ENCODE data around the gene COL25A1.

COL25A1 gene

DNA sequence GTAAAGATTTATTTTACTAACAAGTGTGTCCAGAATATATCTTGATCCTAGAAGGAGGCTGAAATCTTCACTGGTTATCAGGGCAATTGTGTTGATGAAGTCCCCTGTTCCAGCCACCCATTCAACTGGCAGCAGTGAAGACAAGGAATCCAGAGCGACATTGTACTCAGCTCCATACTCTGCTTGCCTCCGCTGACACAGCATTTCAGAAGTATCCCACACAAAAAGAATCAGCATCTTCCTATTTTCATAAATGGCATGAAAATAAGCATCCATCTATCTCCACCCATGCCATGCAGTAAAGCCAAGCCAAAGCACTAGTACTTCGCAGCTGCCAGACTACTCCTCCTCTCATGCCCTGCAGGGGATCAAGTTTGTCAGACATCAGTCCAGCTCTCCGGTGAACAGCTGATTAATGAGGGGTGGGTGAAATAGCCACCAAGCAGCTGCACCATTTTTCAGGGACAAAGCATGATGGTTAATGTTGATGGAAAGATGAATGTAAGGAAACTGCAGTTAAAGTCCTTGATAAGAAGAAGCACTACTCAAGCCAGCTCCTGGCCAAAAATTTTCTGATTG is 54.0 kb downstream of the COL25A1 start:
- Histone ChIP-seq H3K9ac (ENCODE audit: low read length) (no peak overlapping the region), H3K4me2 (ENCODE audit: low read length) (no peak overlapping the region), H2AFZ (ENCODE audit: low read depth, low read length) (no peak overlapping the region), H4K20me1 (ENCODE audit: insufficient read depth, low read length) (no peaks in the 10 kb centered on the region), H3K36me3 (replicated peaks; ENCODE audit: low read depth, low read length) (no peaks in the 10 kb centered on the region), H3K4me3 (ENCODE audit: low read length) (no peak overlapping the region), H3K79me2 (ENCODE audit: low read length) (no peaks in the 10 kb centered on the region), H3K27me3 (ENCODE audit: low read depth, low read length) (no peaks in the 10 kb centered on the region), H3K4me1 (ENCODE audit: low read length) (no peaks in the 10 kb centered on the region), H3K27ac (ENCODE audit: low read length) (no peak overlapping the region), H3K9me3 (ENCODE audit: insufficient read depth, low read length) (no peaks in the 10 kb centered on the region)
- TF ChIP-seq, protein P1, sequence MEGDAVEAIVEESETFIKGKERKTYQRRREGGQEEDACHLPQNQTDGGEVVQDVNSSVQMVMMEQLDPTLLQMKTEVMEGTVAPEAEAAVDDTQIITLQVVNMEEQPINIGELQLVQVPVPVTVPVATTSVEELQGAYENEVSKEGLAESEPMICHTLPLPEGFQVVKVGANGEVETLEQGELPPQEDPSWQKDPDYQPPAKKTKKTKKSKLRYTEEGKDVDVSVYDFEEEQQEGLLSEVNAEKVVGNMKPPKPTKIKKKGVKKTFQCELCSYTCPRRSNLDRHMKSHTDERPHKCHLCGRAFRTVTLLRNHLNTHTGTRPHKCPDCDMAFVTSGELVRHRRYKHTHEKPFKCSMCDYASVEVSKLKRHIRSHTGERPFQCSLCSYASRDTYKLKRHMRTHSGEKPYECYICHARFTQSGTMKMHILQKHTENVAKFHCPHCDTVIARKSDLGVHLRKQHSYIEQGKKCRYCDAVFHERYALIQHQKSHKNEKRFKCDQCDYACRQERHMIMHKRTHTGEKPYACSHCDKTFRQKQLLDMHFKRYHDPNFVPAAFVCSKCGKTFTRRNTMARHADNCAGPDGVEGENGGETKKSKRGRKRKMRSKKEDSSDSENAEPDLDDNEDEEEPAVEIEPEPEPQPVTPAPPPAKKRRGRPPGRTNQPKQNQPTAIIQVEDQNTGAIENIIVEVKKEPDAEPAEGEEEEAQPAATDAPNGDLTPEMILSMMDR (IDR thresholded peaks at IDR 0.05; ENCODE audit: low read depth, low read length): no peak
- no peak for TF ChIP-seq EZH2phosphoT487 (IDR thresholded peaks at IDR 0.05; ENCODE audit: low read depth)

DNA sequence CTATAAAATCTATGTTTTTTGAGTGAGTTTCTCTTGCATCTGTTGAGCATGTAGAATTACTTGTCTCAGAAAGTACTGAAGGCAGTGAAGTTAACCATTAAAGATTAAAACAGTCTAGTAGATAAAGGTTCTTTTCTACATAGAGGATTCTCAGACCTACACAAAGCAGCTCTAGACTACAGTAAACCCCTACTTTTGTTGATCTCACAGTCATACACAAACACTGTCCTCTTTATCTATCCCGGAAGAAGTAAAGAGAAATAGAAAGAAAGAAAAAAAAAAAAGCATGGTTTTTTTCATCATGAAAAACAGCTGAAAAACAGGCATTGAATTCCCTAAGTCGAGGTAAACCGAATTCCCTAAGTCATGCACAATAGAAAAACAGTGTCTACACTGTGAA is 58.6 kb downstream of the COL25A1 start:
- H3K79me2 ChIP-seq (ENCODE audit: low read length): no peaks in the 10 kb centered on the region
- no peaks in the 10 kb centered on the region for H3K27me3 ChIP-seq (ENCODE audit: low read depth, low read length)
- H3K36me3 ChIP-seq (replicated peaks; ENCODE audit: low read depth, low read length): no peaks in the 10 kb centered on the region
- no peaks in the 10 kb centered on the region for H4K20me1 ChIP-seq (ENCODE audit: insufficient read depth, low read length)
- no peaks in the 10 kb centered on the region for H3K9me3 ChIP-seq (ENCODE audit: insufficient read depth, low read length)
- peaks cover 7% of the 10 kb centered on the region for H3K4me1 ChIP-seq (ENCODE audit: low read length)
- H3K4me2 ChIP-seq (ENCODE audit: low read length): no peak overlapping the region
- H3K4me3 ChIP-seq (ENCODE audit: low read length): no peak overlapping the region
- H3K9ac ChIP-seq (ENCODE audit: low read length): no peak overlapping the region
- no peak for TF ChIP-seq EZH2phosphoT487 (IDR thresholded peaks at IDR 0.05; ENCODE audit: low read depth)
- TF ChIP-seq, protein P1 (IDR thresholded peaks at IDR 0.05; ENCODE audit: low read depth, low read length): no peak
- H3K27ac ChIP-seq (ENCODE audit: low read length): no peak overlapping the region
- H2AFZ ChIP-seq (ENCODE audit: low read depth, low read length): no peak overlapping the region

GRCh38 chr4:109238746-109239145 is 63.7 kb downstream of the COL25A1 start:
- no peak overlapping the region for H2AFZ ChIP-seq (ENCODE audit: low read depth, low read length)
- H3K9me3 ChIP-seq (ENCODE audit: insufficient read depth, low read length): no peaks in the 10 kb centered on the region
- H3K27ac ChIP-seq (ENCODE audit: low read length): no peak overlapping the region
- no peaks in the 10 kb centered on the region for H3K36me3 ChIP-seq (replicated peaks; ENCODE audit: low read depth, low read length)
- no peaks in the 10 kb centered on the region for H4K20me1 ChIP-seq (ENCODE audit: insufficient read depth, low read length)
- H3K9ac ChIP-seq (ENCODE audit: low read length): no peak overlapping the region
- H3K4me2 ChIP-seq (ENCODE audit: low read length): no peak overlapping the region
- TF ChIP-seq, protein P1 (IDR thresholded peaks at IDR 0.05; ENCODE audit: low read depth, low read length): no peak
- TF ChIP-seq EZH2phosphoT487 (IDR thresholded peaks at IDR 0.05; ENCODE audit: low read depth): no peak
- H3K4me3 ChIP-seq (ENCODE audit: low read length): no peak overlapping the region
- H3K4me1 ChIP-seq (ENCODE audit: low read length): peaks cover 7% of the 10 kb centered on the region
- H3K27me3 ChIP-seq (ENCODE audit: low read depth, low read length): no peaks in the 10 kb centered on the region
- no peaks in the 10 kb centered on the region for H3K79me2 ChIP-seq (ENCODE audit: low read length)

DNA sequence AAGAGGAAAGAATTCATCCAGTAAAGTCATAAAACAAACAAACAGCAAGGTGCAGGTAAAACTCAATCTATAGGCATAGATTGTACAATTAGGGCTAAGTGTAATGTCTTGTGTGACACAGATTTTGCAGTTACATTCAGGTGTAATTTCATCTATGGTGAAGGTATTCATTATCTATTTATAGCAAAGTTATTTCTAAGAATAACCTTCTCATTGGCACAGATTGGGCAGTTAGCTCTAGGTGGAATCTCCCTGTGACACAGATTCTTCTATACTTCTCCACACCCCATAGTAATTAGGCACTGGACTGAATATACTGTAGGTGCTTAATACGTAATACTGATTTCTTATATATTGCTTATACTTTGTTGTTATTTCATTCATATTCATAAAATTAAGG is 66.8 kb downstream of the COL25A1 start:
- TF ChIP-seq, protein P1 (IDR thresholded peaks at IDR 0.05; ENCODE audit: low read depth, low read length): no peak
- TF ChIP-seq EZH2phosphoT487 (IDR thresholded peaks at IDR 0.05; ENCODE audit: low read depth): no peak
- no peaks in the 10 kb centered on the region for H4K20me1 ChIP-seq (ENCODE audit: insufficient read depth, low read length)
- H3K27me3 ChIP-seq (ENCODE audit: low read depth, low read length): no peaks in the 10 kb centered on the region
- no peaks in the 10 kb centered on the region for H3K9me3 ChIP-seq (ENCODE audit: insufficient read depth, low read length)
- H3K36me3 ChIP-seq (replicated peaks; ENCODE audit: low read depth, low read length): no peaks in the 10 kb centered on the region
- no peak overlapping the region for H2AFZ ChIP-seq (ENCODE audit: low read depth, low read length)
- H3K27ac ChIP-seq (ENCODE audit: low read length): no peak overlapping the region
- H3K4me2 ChIP-seq (ENCODE audit: low read length): no peak overlapping the region
- no peak overlapping the region for H3K9ac ChIP-seq (ENCODE audit: low read length)
- no peaks in the 10 kb centered on the region for H3K4me1 ChIP-seq (ENCODE audit: low read length)
- no peaks in the 10 kb centered on the region for H3K79me2 ChIP-seq (ENCODE audit: low read length)
- H3K4me3 ChIP-seq (ENCODE audit: low read length): no peak overlapping the region
